Spleen (tissue), 7 donors: Measurements from ENCODE around the gene NEDD4L.

ENCODE experiments used
- CTCF ChIP-seq, 11 experiments: fragments of 200-600 bp in 7 of 11; fragments of 450-650 bp in 4 of 11; sonication (generic) in 4 of 11; IDR thresholded peaks in 8 of 11; conservative IDR thresholded peaks in 3 of 11; 1 replicate in 7 of 11; 2 replicates in 4 of 11; pipeline versions ENCODE4 v1.4.0 to v1.8.0; 2016 to 2021; ENCODE audit warnings: antibody characterized with exemption in 11 of 11, inconsistent platforms in 4 of 11, mild to moderate bottlenecking in 1 of 11
- POLR2A ChIP-seq, 3 donors: fragments of 450-650 bp; IDR thresholded peaks; one replicate each; pipeline ENCODE4 v1.5.1; 2017; ENCODE audit warnings: antibody characterized with exemption in 3 of 3, mild to moderate bottlenecking in 1 of 3
- donor health status: DM: no; HTN: no; CAD: no; lungs with moderate emphysema.
- donor health status: DM: no; HTN: no; CAD: no.
- donor health status: DM: no; HTN: no; CAD: no.

- no peak for TF ChIP-seq POLR2A (IDR thresholded peaks at IDR 0.05)
- no peak for TF ChIP-seq CTCF (IDR thresholded peaks at IDR 0.05 in 8 of 11, conservative IDR thresholded peaks at IDR 0.05 in 3 of 11)
These were observed 125.0 kb downstream of the NEDD4L start for GRCh38 chr18:58168993-58169392.
